AG09319 (cell line): ENCODE measurements around the gene LRRK1.

Source experiments
- DNase-seq: peaks from one replicate; pipeline ENCODE4 v3.0.0-alpha.2; 2010; ENCODE audit warnings: low read depth; ENCODE audit errors: extremely low read depth
- TF ChIP-seq, protein P1 (sequence below): IDR thresholded peaks from 2 replicates; pipeline ENCODE4 v1.5.1; 2011; ENCODE audit warnings: low read depth, mild to moderate bottlenecking, inconsistent platforms, low read length, moderate library complexity

The LRRK1 gene

DNA sequence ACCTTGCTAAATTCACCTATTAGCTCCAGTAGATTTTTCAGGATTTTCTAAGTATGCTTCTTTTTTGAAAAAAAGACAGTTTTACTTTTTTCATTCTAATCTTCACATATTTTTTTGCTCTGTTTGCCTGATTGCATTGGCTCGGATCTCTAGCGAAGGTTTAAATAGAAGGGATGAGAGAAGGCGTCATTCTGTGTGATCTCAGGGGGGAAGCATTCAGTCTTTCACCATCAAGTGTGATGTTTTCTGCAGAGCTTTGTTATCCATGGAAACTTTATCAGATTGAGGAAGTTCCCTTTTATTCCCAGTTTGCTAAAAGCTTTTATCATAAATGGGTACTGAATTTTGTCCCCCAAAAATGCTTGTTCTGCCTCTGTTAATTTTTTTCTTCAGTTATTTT is 120.3 kb downstream of the LRRK1 start:
- TF ChIP-seq, protein P1, sequence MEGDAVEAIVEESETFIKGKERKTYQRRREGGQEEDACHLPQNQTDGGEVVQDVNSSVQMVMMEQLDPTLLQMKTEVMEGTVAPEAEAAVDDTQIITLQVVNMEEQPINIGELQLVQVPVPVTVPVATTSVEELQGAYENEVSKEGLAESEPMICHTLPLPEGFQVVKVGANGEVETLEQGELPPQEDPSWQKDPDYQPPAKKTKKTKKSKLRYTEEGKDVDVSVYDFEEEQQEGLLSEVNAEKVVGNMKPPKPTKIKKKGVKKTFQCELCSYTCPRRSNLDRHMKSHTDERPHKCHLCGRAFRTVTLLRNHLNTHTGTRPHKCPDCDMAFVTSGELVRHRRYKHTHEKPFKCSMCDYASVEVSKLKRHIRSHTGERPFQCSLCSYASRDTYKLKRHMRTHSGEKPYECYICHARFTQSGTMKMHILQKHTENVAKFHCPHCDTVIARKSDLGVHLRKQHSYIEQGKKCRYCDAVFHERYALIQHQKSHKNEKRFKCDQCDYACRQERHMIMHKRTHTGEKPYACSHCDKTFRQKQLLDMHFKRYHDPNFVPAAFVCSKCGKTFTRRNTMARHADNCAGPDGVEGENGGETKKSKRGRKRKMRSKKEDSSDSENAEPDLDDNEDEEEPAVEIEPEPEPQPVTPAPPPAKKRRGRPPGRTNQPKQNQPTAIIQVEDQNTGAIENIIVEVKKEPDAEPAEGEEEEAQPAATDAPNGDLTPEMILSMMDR, result no peak
- DNase-seq, result no peak

DNA sequence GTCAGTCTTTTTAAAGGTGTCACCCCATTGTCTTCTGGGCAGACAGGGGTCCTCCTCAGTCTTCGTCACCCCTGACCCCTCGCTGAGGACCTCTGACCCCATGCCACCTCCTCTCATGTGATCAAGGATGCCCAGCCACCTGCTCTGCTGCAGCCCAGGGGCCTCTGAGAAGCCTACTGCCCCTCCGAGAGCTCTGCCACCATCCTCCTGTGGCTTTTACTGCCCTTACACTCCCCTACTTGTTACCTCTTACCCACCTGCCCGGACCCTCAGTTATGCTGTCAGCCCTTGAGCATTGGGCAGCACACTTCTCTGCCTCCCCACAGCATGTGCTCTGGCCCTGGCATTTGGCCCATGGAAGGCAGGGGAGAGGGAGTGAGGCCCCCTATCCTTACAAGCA is 123.2 kb downstream of the LRRK1 start:
- TF ChIP-seq, protein P1, result no peak
- no peak for DNase-seq

DNA sequence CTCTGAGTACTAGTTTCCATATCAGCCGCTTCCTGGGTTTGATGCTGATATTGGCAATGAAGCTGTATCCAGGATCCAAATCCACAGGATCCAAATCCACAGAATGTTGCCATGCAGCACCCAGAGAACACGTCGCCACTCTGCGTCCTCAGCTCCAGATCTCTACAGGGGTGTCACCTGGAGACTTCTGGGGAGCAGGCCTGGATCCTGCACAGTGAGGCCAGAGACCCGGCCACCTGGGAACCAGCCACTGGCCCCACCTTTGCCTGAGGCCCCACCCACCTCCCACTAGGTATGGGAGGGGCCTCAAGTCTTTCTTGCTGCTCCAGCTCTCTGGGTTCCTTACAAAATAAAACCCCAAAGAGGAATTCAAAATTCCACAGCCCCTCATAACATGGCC is 123.9 kb downstream of the LRRK1 start:
- DNase-seq, result no peak
- TF ChIP-seq, protein P1, result no peak

DNA sequence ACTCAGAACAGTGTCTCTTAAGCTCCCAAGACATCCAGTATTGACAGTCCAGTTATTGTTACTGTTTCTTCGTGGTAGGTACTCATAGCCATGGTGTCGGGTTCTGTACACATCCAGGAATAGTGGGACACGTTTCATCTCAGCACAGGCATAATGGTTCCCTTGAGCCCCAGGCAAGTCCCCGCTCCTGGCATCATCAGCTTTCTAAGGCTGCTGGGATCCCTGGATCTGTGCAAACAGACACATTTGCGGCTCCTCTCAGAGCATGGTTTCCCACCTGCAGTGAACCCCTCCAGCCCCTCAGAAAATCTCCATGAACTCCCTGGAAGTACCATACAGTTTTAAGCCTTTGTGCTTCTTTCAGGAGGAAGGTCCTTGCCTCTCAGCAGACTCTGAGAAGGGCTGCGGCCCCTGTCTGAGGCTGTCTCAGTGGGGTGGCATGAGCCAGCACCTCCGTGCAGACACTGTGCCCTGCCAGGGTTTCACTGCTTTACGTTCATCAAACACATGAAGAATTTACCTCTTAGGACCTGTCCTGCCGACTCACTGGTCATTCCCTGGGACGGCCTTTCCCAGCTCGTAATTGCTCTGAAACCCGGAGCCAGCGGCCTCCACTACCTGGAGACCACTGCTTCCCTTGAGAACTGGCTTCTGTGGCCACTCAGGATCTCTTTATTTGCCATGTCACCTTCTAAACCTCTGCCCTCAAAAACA is 124.9 kb downstream of the LRRK1 start:
- TF ChIP-seq, protein P1, result no peak

DNA sequence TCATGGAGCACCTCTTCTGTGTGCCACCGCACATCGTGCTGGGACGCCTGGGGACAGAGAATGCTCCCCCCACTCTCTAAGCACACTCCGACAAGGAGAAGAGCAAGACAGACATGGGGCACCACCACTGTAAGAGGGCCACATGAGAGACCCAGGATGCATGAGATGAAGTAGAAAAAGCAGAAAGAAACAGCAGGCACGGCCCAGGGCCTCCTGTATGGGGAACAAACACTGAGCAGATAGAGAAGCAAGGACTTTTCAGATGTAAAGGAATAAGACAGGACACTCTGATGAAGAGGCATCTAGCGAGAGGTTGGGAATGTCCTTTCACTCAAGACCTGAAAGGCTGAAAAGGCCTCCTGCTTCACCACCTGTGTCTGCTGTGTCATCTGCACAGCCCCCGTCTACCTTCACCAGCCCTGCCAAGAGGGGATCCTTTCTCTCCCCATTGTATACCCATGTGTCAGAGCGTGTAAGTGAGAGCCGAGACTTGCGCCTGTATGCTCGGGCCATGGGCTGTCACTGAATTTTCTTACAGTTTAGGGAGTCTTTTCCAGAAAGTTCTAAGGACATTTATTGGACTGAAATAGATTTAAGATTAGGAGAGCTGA is 125.6 kb downstream of the LRRK1 start:
- no peak for DNase-seq
- TF ChIP-seq, protein P1, result no peak

More for the DNA sequence above, 124.9 kb downstream of the LRRK1 start:
- no peak for DNase-seq

DNA sequence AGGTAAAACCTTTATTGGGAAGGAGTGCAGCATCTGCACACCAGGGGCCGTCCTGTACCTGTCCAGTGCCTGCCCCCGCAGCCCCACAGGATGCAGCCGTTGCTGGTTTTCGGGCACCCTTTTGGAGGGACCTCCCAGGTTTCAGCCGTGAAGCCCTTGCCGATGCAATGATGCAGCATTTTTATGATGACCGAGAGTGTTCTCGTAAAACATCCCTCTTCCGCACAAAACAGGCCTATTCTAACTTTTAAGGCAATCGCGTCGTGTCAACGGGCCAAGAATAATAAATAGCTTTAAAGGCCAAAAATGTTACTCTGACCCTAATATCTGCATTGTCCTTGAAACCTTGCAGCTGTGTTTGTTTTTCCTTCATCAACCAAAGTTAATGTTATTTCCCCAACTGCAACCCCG is 126.1 kb downstream of the LRRK1 start:
- no peak for DNase-seq
- TF ChIP-seq, protein P1, result no peak

DNA sequence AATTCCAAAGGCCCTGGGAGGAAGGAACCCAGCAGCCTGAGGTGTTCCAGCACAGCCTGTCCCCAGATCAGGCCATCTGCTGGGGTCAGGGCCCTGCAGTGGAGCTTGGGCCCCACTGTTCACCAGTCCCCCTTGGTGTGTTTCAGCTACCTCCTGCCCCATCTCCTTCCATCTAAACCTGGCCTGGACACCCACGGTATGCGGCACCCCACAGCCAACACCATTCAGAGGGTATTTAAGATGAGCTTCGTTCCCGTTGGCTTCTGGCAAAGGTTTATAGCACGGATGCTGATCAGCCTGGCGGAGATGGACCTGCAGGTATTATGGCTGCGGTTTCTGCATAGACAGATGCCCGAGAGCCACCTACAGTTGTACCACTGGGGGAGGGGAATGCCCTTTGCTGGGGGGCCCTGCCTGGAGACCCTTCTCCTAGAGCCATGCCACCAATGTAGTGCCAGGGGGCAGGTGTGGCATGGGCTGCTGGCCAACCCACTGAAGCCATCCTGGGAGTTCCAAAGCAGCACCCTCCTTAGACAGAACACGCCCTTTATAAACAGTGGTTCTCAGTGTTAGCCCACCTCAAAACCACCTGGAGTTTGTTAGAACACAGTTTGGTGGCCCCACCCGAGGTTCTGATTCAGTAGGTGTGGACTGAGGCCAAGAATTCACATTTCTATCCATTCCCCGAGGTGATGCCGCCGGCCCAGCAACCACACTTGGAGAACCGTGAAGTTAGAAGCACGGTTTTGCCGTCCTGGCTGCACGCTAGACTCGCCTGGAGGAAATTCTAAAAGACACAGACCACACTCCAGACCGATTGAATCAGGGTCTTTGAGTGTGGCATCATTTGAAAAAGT is 126.9 kb downstream of the LRRK1 start:
- DNase-seq, result no peak
- TF ChIP-seq, protein P1, result no peak
